ENCODE data around the gene ATP10A.

- no peak for TF ChIP-seq CTCF (IDR thresholded peaks at IDR 0.05)
- no peak for TF ChIP-seq POLR2A (IDR thresholded peaks at IDR 0.05)
These were observed 51.6 kb downstream of the ATP10A start for GRCh38 chr15:25811481-25811906.
